Cardiac muscle cell (in vitro differentiated cells and primary cell): ENCODE measurements around the gene PGD. TPM values are rescaled to one million over a fixed set of nuclear protein-coding genes. Genes with fewer than 3 reads are reported as not detected.
"Not testable (repeated sequence)": the region's sequence is repeated elsewhere in the genome, so short reads cannot be mapped to it uniquely, and the experiment has no call there.

Source experiments
- DNase-seq, 2 donors: peaks; one replicate each; pipeline versions ENCODE4 v3.0.0 to v3.0.0-alpha.2; 2010 to 2017; ENCODE audit warnings: low read depth in 1 of 2, low spot score in 1 of 2
- H3K27ac ChIP-seq: fragments of 200-600 bp; sonication (generic); 2 replicates; pipeline ENCODE4 v1.5.1; 2016
- H3K27me3 ChIP-seq: fragments of 200-600 bp; sonication (generic); 2 replicates; pipeline ENCODE4 v1.6.0; 2016; ENCODE audit warnings: control low read depth
- H3K36me3 ChIP-seq: fragments of 200-600 bp; sonication (generic); 2 replicates; pipeline ENCODE4 v1.5.1; 2016; ENCODE audit warnings: control low read depth
- H3K4me1 ChIP-seq: fragments of 200-600 bp; sonication (generic); 2 replicates; pipeline ENCODE4 v1.8.1; 2017; ENCODE audit warnings: low read depth, mild to moderate bottlenecking, mixed run types
- H3K4me3 ChIP-seq: fragments of 200-600 bp; sonication (generic); 2 replicates; pipeline ENCODE4 v1.5.1; 2016; ENCODE audit warnings: mild to moderate bottlenecking
- H3K9me3 ChIP-seq: fragments of 200-600 bp; sonication (generic); 2 replicates; pipeline ENCODE4 v1.5.1; 2017; ENCODE audit warnings: low read depth, mild to moderate bottlenecking, control low read depth
- polyA plus RNA-seq: library from polyadenylated mRNA; unstranded; fragments of >200 nt; fragmentation: Nextera tagmentation; extraction: Ambion mirVana; gene quantifications from 2 replicates; pipeline ENCODE4 v1.2.1, GENCODE V29; 2016
- total RNA-seq: library from RNA; depleted of rRNA; stranded (reverse); fragments of >200 nt; gene quantifications from 2 replicates; pipeline ENCODE4 v1.2.3, GENCODE V29; 2016
- TF ChIP-seq, protein P1 (sequence below): IDR thresholded peaks from 2 replicates; pipeline ENCODE4 v1.5.1; 2012; ENCODE audit warnings: low read depth, mild to moderate bottlenecking, low read length

PGD gene
- total and polyA plus RNA-seq, 2 experiments from 2014 or later = 201 to 214 TPM

DNA sequence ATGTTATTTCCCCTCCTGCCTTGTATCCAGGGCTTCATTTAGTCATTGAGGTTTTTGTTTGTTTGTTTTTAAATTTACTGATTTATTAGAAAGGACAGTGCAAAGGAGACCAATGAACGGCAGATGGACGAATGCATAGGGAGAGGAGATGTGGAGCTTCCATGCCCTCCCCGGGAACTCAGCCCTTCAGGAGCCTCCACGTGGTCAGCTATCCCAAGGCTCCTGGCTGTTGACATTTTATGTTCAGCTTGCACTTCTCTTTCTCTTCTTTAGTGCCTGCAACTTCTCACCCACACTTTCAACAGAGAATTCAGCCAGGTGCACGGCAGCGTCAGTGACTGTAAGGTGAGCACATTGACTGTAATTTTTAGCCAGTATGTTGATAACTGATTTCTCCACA is 30.7 kb upstream of the PGD start:
- TF ChIP-seq, protein P1, sequence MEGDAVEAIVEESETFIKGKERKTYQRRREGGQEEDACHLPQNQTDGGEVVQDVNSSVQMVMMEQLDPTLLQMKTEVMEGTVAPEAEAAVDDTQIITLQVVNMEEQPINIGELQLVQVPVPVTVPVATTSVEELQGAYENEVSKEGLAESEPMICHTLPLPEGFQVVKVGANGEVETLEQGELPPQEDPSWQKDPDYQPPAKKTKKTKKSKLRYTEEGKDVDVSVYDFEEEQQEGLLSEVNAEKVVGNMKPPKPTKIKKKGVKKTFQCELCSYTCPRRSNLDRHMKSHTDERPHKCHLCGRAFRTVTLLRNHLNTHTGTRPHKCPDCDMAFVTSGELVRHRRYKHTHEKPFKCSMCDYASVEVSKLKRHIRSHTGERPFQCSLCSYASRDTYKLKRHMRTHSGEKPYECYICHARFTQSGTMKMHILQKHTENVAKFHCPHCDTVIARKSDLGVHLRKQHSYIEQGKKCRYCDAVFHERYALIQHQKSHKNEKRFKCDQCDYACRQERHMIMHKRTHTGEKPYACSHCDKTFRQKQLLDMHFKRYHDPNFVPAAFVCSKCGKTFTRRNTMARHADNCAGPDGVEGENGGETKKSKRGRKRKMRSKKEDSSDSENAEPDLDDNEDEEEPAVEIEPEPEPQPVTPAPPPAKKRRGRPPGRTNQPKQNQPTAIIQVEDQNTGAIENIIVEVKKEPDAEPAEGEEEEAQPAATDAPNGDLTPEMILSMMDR = no peak
- H3K36me3 ChIP-seq = peaks cover 55% of the 10 kb centered on the region
- no peak overlapping the region for H3K27ac ChIP-seq
- DNase-seq = no peak
- H3K27me3 ChIP-seq = no peaks in the 10 kb centered on the region
- no peaks in the 10 kb centered on the region for H3K9me3 ChIP-seq
- H3K4me1 ChIP-seq = no peaks in the 10 kb centered on the region
- H3K4me3 ChIP-seq = no peak overlapping the region

DNA sequence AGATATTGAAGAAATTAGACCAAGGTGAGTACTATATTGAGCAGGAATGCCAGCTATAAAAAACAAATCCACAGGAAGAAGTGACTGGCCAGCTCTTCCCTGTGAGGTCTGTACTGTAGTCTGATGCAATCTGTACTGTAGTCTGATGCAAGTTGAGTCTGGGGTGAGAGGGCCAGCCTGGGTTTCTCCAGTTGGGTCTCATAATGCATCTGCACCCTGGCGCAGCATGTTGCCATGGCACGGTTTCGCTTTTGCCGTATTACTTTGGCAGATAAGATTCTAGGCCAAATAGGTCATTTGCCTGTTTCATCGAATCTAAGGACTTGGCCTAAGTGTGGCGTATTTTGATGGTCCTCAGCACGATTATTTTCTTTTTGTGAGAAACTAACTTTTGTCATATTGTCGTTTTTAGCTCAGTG is 24.4 kb upstream of the PGD start:
- no peak overlapping the region for H3K4me3 ChIP-seq
- DNase-seq = peak in 1 of 2 donors; percentile 35
- H3K9me3 ChIP-seq = no peaks in the 10 kb centered on the region
- H3K27ac ChIP-seq = no peak overlapping the region
- TF ChIP-seq, protein P1 = no peak
- peaks cover 48% of the 10 kb centered on the region for H3K36me3 ChIP-seq
- H3K4me1 ChIP-seq = no peaks in the 10 kb centered on the region
- no peaks in the 10 kb centered on the region for H3K27me3 ChIP-seq

DNA sequence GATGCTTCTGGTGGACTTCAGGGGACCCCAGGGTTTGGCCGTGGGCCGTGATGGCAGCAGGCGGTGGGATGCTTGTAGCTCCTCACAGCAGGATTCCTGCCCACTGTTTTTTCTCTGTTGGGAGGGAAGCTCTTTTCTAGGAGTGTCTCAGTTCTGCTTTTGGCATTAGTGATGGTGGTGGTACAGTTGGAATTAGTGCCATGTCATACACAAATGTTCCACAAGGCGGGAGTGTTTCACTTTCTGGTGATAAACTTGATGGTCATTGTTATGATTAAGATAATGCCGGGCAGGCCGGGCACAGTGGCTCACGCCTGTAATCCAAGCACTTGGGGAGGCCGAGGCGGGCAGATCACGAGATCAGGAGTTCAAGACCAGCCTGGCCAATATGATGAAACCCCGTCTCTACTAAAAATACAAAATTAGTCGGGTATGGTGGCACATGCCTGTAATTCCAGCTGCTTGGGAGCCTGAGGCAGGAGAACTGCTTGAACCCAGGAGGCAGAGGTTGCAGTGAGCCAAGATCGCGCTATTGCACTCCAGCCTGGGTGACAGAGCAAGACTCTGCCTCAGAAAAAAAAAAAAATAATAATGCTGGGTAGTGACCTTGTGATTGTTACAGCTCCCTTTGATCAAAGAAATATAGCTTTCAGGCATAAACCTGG is 21.4 kb upstream of the PGD start:
- peaks cover 33% of the 10 kb centered on the region for H3K36me3 ChIP-seq
- DNase-seq = peak; percentile 62 to 83
- H3K4me1 ChIP-seq, H3K4me3 ChIP-seq, H3K27me3 ChIP-seq, H3K9me3 ChIP-seq: not testable (repeated sequence)
- H3K27ac ChIP-seq = peak overlapping the region; percentile 39
- TF ChIP-seq, protein P1 = peak; percentile 71

DNA sequence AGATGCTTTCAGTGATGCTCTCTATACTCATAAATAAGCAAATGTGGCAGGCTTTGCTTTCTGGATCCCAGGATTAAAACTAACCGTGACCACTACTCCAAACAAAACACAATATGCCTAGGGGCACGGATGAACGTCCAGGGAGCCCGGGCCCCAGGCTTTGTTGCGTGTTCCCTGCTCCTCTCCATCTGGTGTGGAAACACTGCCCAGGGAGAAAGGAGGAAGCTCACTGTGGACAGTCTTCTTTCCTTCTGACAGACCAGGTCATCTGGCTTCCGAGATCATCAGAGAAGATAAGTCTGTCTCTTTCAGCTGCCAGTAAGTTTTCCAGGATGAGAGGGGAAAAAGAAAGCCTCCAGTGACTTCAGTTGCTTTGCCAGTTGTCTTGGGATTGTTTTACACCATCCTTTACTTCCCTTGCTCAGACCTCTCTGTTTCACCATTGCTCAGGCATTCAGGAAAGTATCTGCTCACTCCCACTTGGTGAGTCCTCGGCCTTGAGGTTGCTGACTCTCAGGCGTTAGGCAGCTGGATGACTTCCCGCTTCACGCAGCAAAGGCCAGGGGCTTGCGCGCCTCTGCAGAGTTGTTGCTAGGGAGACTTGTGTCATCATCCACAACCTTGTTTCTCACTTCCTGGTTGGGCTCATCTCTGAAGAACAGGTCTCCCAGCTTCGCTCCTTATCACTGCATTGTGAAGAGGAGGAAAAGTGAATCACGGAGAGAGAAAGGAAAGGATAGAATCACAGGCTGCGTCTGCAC is 20.6 kb upstream of the PGD start:
- H3K27me3 ChIP-seq = no peaks in the 10 kb centered on the region
- TF ChIP-seq, protein P1 = no peak
- DNase-seq = peak in 1 of 2 donors; percentile 91
- H3K4me1 ChIP-seq = no peaks in the 10 kb centered on the region
- no peak overlapping the region for H3K4me3 ChIP-seq
- H3K9me3 ChIP-seq = no peaks in the 10 kb centered on the region
- peaks cover 33% of the 10 kb centered on the region for H3K36me3 ChIP-seq
- no peak overlapping the region for H3K27ac ChIP-seq

DNA sequence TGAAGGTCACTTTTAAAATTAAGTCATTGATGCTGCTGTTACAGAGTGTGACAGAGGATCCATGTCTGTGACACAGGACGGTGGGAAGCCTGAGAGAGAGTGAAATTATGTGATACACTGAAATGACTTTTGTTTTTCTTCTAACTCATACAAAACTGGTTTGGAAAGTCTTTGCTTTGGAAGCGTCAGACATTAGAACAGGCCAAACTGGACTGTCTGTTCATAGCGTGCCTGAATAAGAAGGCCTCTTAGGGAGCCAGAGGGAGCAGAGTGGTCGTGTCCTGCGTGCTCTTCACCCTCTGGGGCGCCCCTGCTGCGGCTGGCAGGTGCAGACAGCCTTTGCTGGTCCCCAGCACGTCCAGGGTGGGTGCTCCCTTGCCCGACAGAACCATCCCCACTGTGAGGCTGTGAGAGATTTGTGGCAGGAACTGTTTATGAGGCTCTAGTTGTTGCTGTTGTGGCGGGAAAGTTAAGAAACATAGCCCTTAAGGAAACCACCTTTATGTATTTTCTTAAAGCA is 19.7 kb upstream of the PGD start:
- TF ChIP-seq, protein P1 = no peak
- H3K36me3 ChIP-seq = peaks cover 26% of the 10 kb centered on the region
- H3K27me3 ChIP-seq = no peaks in the 10 kb centered on the region
- DNase-seq = no peak
- no peak overlapping the region for H3K27ac ChIP-seq
- H3K9me3 ChIP-seq = no peaks in the 10 kb centered on the region
- H3K4me3 ChIP-seq = no peak overlapping the region
- no peaks in the 10 kb centered on the region for H3K4me1 ChIP-seq
